Mesenchymal stem cell (in vitro differentiated cells and primary cell): ENCODE data around the gene ZNF507.

Experiments used
- DNase-seq: peaks from one replicate; pipeline ENCODE4 v3.0.0-alpha.2; 2013
- H2AFZ ChIP-seq: one replicate; pipeline ENCODE4 v1.6.1; 2013; ENCODE audit warnings: low read depth, mild to moderate bottlenecking, control low read depth, inconsistent platforms, low read length, moderate library complexity
- H2AK5ac ChIP-seq: 2 replicates; pipeline ENCODE4 v1.6.1; 2013; ENCODE audit warnings: low read length, moderate library complexity, mild to moderate bottlenecking, inconsistent platforms; ENCODE audit not compliant: severe bottlenecking
- H2BK120ac ChIP-seq: one replicate; pipeline ENCODE4 v1.6.1; 2013; ENCODE audit warnings: low read depth, mild to moderate bottlenecking, inconsistent platforms, low read length, moderate library complexity
- H2BK12ac ChIP-seq, 2 experiments: one replicate each; pipeline ENCODE4 v1.6.1; 2013; ENCODE audit warnings: inconsistent platforms in 2 of 2, low read length in 2 of 2, mild to moderate bottlenecking in 2 of 2, moderate library complexity in 2 of 2, control low read depth in 1 of 2
- H2BK15ac ChIP-seq: one replicate; pipeline ENCODE4 v1.6.1; 2013; ENCODE audit warnings: mild to moderate bottlenecking, low read depth, inconsistent platforms; ENCODE audit not compliant: poor library complexity, severe bottlenecking
- H2BK5ac ChIP-seq: 2 replicates; pipeline ENCODE4 v1.6.1; 2013; ENCODE audit warnings: low read depth, mild to moderate bottlenecking, low read length, control low read depth, inconsistent platforms; ENCODE audit not compliant: poor library complexity, severe bottlenecking
- H3K14ac ChIP-seq, 2 experiments: one replicate each; pipeline ENCODE4 v1.6.1; 2013; ENCODE audit warnings: inconsistent platforms in 2 of 2, low read length in 2 of 2, control low read depth in 1 of 2, mild to moderate bottlenecking in 1 of 2, moderate library complexity in 1 of 2
- H3K18ac ChIP-seq, 2 experiments: one replicate each; pipeline ENCODE4 v1.6.1; 2013; ENCODE audit warnings: inconsistent platforms in 2 of 2, low read length in 2 of 2, control low read depth in 1 of 2, low read depth in 1 of 2, mild to moderate bottlenecking in 1 of 2
- H3K23ac ChIP-seq, 2 experiments: one replicate each; pipeline ENCODE4 v1.6.1; 2013; ENCODE audit warnings: inconsistent platforms in 2 of 2, low read length in 2 of 2, mild to moderate bottlenecking in 2 of 2, moderate library complexity in 2 of 2, control low read depth in 1 of 2
- H3K27ac ChIP-seq: 2 replicates; pipeline ENCODE4 v1.5.1; 2013; ENCODE audit warnings: mild to moderate bottlenecking, moderate library complexity, low read length, control low read depth, inconsistent platforms; ENCODE audit not compliant: poor library complexity, severe bottlenecking
- H3K27me3 ChIP-seq, 2 experiments: 2 replicates each; pipeline versions ENCODE4 v1.6.1 to v1.7.0; 2013; ENCODE audit warnings: low read length in 2 of 2, mild to moderate bottlenecking in 2 of 2, moderate library complexity in 2 of 2, control low read depth in 1 of 2, inconsistent platforms in 1 of 2; ENCODE audit not compliant: control insufficient read depth in 1 of 2, insufficient read depth in 1 of 2
- H3K36me3 ChIP-seq, 2 experiments: 2 replicates each; pipeline versions ENCODE4 v1.6.1 to v1.7.0; 2013; ENCODE audit warnings: low read length in 2 of 2, control low read depth in 1 of 2, inconsistent platforms in 1 of 2, low read depth in 1 of 2, mild to moderate bottlenecking in 1 of 2; ENCODE audit not compliant: insufficient read depth in 2 of 2, control insufficient read depth in 1 of 2
- H3K4ac ChIP-seq, 2 experiments: one replicate each; pipeline ENCODE4 v1.6.1; 2013; ENCODE audit warnings: inconsistent platforms in 2 of 2, low read length in 2 of 2, mild to moderate bottlenecking in 2 of 2, moderate library complexity in 2 of 2, control low read depth in 1 of 2, low read depth in 1 of 2
- H3K4me1 ChIP-seq: 2 replicates; pipeline ENCODE4 v1.6.1; 2013; ENCODE audit warnings: low read depth, low read length, control low read depth; ENCODE audit not compliant: control insufficient read depth, insufficient read depth
- H3K4me2 ChIP-seq: 2 replicates; pipeline ENCODE4 v1.6.1; 2013; ENCODE audit warnings: low read length, mild to moderate bottlenecking, inconsistent platforms; ENCODE audit not compliant: poor library complexity, severe bottlenecking
- H3K4me3 ChIP-seq, 2 experiments: 2 replicates each; pipeline versions ENCODE4 v1.5.1 to v1.7.0; 2013; ENCODE audit warnings: low read length in 2 of 2, mild to moderate bottlenecking in 2 of 2, control low read depth in 1 of 2, low read depth in 1 of 2; ENCODE audit not compliant: insufficient read depth in 1 of 2
- H3K79me1 ChIP-seq: replicated peaks from 2 replicates; pipeline ENCODE4 v1.6.1; 2013; ENCODE audit warnings: mild to moderate bottlenecking, control low read depth, low read length, inconsistent platforms; ENCODE audit not compliant: poor library complexity, severe bottlenecking
- H3K9ac ChIP-seq: 2 replicates; pipeline ENCODE4 v1.7.0; 2013; ENCODE audit warnings: mild to moderate bottlenecking, low read length, moderate library complexity
- H3K9me3 ChIP-seq: 2 replicates; pipeline ENCODE4 v1.7.0; 2013; ENCODE audit warnings: mild to moderate bottlenecking, low read length; ENCODE audit not compliant: control insufficient read depth
- H4K8ac ChIP-seq: one replicate; pipeline ENCODE4 v1.6.1; 2013; ENCODE audit warnings: inconsistent platforms, mild to moderate bottlenecking, low read length, moderate library complexity
- H4K91ac ChIP-seq: one replicate; pipeline ENCODE4 v1.6.1; 2013; ENCODE audit warnings: mild to moderate bottlenecking, low read length, inconsistent platforms
- WGBS: methylation state at CpG from one replicate; pipeline ENCODE4 v1.1.7; 2013; ENCODE audit warnings: mixed read lengths; 5-methylcytosine and 5-hydroxymethylcytosine counted together

ZNF507 gene

GRCh38 chr19:32407004-32407992 lies 61.9 kb downstream of the ZNF507 start:
- Histone ChIP-seq H2BK120ac (no peak overlapping the region), H3K14ac (no peak overlapping the region), H3K79me1 (peaks cover 27% of the 10 kb centered on the region), H2BK12ac (no peak overlapping the region), H3K9ac (peak overlapping the region; percentile 100), H2AFZ (no peak overlapping the region), H3K9me3 (no peaks in the 10 kb centered on the region), H3K4me3 (peak overlapping the region in 1 of 2 experiments; percentile 94), H2BK15ac (no peak overlapping the region), H3K4ac (no peak overlapping the region), H4K91ac (no peak overlapping the region), H3K23ac (peak overlapping the region in 1 of 2 experiments; percentile 46), H3K27me3 (no peaks in the 10 kb centered on the region), H3K36me3 (peaks cover 14 to 43% of the 10 kb centered on the region in 2 experiments), H2AK5ac (peak overlapping the region; percentile 91), H4K8ac (no peak overlapping the region), H3K27ac (no peak overlapping the region), H3K4me1 (peaks cover 9% of the 10 kb centered on the region), H3K18ac (no peak overlapping the region), H3K4me2 (no peak overlapping the region), H2BK5ac (no peak overlapping the region)
- DNase-seq = peak; percentile 53
- 95% methylated on average over 13 of the region's 19 CpGs for WGBS

- no peak overlapping the region for H3K4ac ChIP-seq
- H3K27ac ChIP-seq = no peak overlapping the region
- 94% methylated on average over 5 of the region's 5 CpGs for WGBS
- no peak overlapping the region for H3K18ac ChIP-seq
- no peaks in the 10 kb centered on the region for H3K4me1 ChIP-seq
- H4K91ac ChIP-seq = no peak overlapping the region
- H3K4me2 ChIP-seq = no peak overlapping the region
- peaks cover 29 to 60% of the 10 kb centered on the region in 2 experiments for H3K36me3 ChIP-seq
- peaks cover 21% of the 10 kb centered on the region for H3K79me1 ChIP-seq
- no peak overlapping the region for H2AK5ac ChIP-seq
- H2AFZ ChIP-seq = no peak overlapping the region
- no peak for DNase-seq
- no peaks in the 10 kb centered on the region for H3K9me3 ChIP-seq
- H3K23ac ChIP-seq = no peak overlapping the region
- no peak overlapping the region for H2BK5ac ChIP-seq
- H3K27me3 ChIP-seq = no peaks in the 10 kb centered on the region
- H3K14ac ChIP-seq = no peak overlapping the region
- H2BK120ac ChIP-seq = no peak overlapping the region
- H2BK12ac ChIP-seq = no peak overlapping the region
- no peak overlapping the region for H4K8ac ChIP-seq
- H3K4me3 ChIP-seq = no peak overlapping the region
- H2BK15ac ChIP-seq = no peak overlapping the region
- H3K9ac ChIP-seq = no peak overlapping the region
Observed at GRCh38 chr19:32415246-32415645, 69.8 kb downstream of the ZNF507 start.

- Histone ChIP-seq H3K4me3 (no peak overlapping the region), H3K36me3 (peaks cover 29 to 58% of the 10 kb centered on the region in 2 experiments), H2AK5ac (no peak overlapping the region), H2BK120ac (no peak overlapping the region), H3K18ac (no peak overlapping the region), H3K4me2 (no peak overlapping the region), H2AFZ (no peak overlapping the region), H2BK5ac (no peak overlapping the region), H2BK15ac (no peak overlapping the region), H3K9ac (no peak overlapping the region), H2BK12ac (no peak overlapping the region), H3K9me3 (no peaks in the 10 kb centered on the region), H3K4me1 (no peaks in the 10 kb centered on the region), H3K27me3 (no peaks in the 10 kb centered on the region), H3K79me1 (peaks cover 20% of the 10 kb centered on the region), H3K14ac (no peak overlapping the region), H4K91ac (no peak overlapping the region), H3K23ac (no peak overlapping the region), H3K27ac (no peak overlapping the region), H3K4ac (no peak overlapping the region), H4K8ac (no peak overlapping the region)
- WGBS = 96% methylated on average over 4 of the region's 5 CpGs
- no peak for DNase-seq
Observed at GRCh38 chr19:32415669-32416068, 70.3 kb downstream of the ZNF507 start.

GRCh38 chr19:32416749-32417456 lies 71.5 kb downstream of the ZNF507 start:
- Histone ChIP-seq H3K4me2 (no peak overlapping the region), H2BK15ac (no peak overlapping the region), H2BK5ac (no peak overlapping the region), H2BK12ac (no peak overlapping the region), H3K4me3 (peak overlapping the region in 1 of 2 experiments; percentile 18), H3K18ac (no peak overlapping the region), H3K4ac (no peak overlapping the region), H3K79me1 (peaks cover 22% of the 10 kb centered on the region), H2AK5ac (no peak overlapping the region), H4K8ac (no peak overlapping the region), H3K9ac (no peak overlapping the region), H2AFZ (no peak overlapping the region), H4K91ac (no peak overlapping the region), H3K27ac (no peak overlapping the region), H2BK120ac (no peak overlapping the region), H3K36me3 (peaks cover 26 to 58% of the 10 kb centered on the region in 2 experiments), H3K4me1 (no peaks in the 10 kb centered on the region), H3K23ac (no peak overlapping the region), H3K9me3 (no peaks in the 10 kb centered on the region), H3K27me3 (no peaks in the 10 kb centered on the region), H3K14ac (no peak overlapping the region)
- WGBS = 99% methylated on average over 8 of the region's 8 CpGs
- no peak for DNase-seq
